ENCODE results near the gene GSDME.

The GSDME gene

DNA sequence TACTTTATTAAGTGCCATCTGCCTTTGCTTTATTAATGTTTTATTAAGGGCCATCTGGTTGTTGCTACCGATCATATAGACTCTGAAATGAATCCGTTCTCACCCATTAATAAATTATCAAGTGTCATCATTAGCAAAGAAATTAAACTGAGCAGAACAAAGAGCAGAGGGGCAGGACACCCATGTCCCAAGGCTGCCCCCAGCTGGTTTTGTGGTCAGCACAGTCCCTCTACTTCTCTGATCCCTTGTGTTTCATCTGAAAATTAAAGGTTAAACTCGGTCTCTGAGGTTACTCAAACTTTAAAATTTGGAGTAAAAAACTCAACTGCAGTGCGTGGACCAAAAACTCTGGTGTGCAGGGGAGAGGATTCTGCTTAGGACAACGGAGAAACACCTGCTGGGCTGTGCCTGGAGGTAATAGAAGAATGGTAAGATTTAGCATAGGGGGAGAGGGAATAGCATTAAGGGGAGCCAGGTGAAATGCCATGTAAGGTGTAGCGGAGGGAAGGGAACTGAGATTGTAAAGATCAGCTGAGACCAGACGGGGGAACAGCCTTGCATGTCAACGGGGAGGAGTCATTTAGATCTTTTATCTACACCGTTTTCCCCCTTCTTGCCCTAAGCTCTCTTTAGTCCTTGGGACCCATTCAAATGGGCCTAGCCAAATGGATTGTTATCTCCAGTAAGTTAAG lies 10.8 kb upstream of the GSDME start:
- Histone ChIP-seq H3K36me3 (ENCODE audit: control insufficient read depth in 1 of 2, insufficient read depth in 2 of 2, low read length in 2 of 2) (no peaks in the 10 kb centered on the region), H3K79me1 (ENCODE audit: low read length) (no peaks in the 10 kb centered on the region), H3K27me3 (ENCODE audit: insufficient read depth, low read length) (no peaks in the 10 kb centered on the region), H4K8ac (ENCODE audit: low read depth, low read length) (no peak overlapping the region), H3K18ac (ENCODE audit: low read length) (no peak overlapping the region), H2BK120ac (ENCODE audit: insufficient read depth, low read length, poor library complexity) (no peak overlapping the region), H2AK5ac (ENCODE audit: low read length) (no peak overlapping the region), H3K27ac (ENCODE audit: low read depth, low read length) (no peak overlapping the region), H3K9ac (ENCODE audit: low read length) (no peak overlapping the region), H3K23ac (ENCODE audit: low read length) (no peak overlapping the region), H2BK5ac (ENCODE audit: low read depth, low read length, poor library complexity) (no peak overlapping the region), H4K91ac (ENCODE audit: low read depth, low read length) (no peak overlapping the region), H3K4me2 (ENCODE audit: low read length) (no peak overlapping the region), H3K14ac (ENCODE audit: low read length) (no peak overlapping the region), H3K4me1 (ENCODE audit: control insufficient read depth in 1 of 2, insufficient read depth in 2 of 2, low read length in 2 of 2) (no peaks in the 10 kb centered on the region), H2AFZ (ENCODE audit: insufficient read depth, low read length, poor library complexity) (no peak overlapping the region), H4K12ac (ENCODE audit: low read depth, low read length) (no peak overlapping the region), H3K79me2 (ENCODE audit: control insufficient read depth, insufficient read depth, low read length, poor library complexity) (no peaks in the 10 kb centered on the region), H3K4me3 (ENCODE audit: low read depth, low read length) (no peak overlapping the region), H3K4ac (ENCODE audit: low read depth, low read length) (no peak overlapping the region), H2BK12ac (ENCODE audit: low read length) (no peak overlapping the region), H3K9me3 (ENCODE audit: insufficient read depth, low read depth, low read length) (no peaks in the 10 kb centered on the region)
- no peak for DNase-seq
- WGBS (ENCODE audit: extremely low coverage, insufficient coverage, insufficient read length), result no CpG with 5 or more reads among the region's 9 CpGs

DNA sequence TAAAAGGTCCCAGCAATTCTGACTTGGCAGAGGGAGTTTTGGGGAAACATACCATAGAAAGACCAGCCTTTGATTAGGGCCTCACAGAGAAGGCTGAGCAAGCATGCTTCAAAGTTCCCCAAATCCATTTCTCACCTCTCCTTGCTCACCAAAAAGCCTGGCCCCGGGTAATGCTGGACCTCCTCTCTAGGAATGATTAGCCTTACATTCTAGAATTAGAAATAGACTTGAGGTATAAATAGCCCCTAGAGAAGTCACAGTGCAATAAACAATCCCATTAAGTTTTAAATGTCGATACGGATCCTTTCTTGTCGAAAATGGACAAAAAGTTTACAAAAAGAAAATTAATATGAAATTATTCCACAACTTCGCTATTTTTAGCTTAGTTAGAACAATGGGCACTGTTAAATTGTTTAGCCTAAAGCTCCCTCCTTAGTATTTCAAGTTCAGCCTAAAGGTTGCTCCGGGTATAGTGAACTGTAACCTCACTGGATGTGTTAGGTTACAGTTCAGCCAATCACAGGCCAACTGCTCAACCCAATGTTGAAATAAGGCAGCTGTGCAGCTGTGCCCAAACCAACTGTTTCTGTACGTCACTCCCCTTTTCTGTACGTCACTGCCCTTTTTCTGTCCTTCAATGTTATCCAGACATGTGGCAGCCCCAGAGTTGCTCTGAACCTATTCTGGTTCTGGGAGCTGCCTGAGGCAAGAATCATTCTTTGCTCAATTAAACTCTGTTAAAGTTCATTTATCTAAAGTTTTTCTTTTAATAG lies 7.9 kb upstream of the GSDME start:
- Histone ChIP-seq H2BK12ac (ENCODE audit: low read length) (no peak overlapping the region), H3K36me3 (ENCODE audit: control insufficient read depth in 1 of 2, insufficient read depth in 2 of 2, low read length in 2 of 2) (no peaks in the 10 kb centered on the region), H2BK5ac (ENCODE audit: low read depth, low read length, poor library complexity) (no peak overlapping the region), H3K27ac (ENCODE audit: low read depth, low read length) (no peak overlapping the region), H3K4me1 (ENCODE audit: control insufficient read depth in 1 of 2, insufficient read depth in 2 of 2, low read length in 2 of 2) (no peaks in the 10 kb centered on the region), H2AFZ (ENCODE audit: insufficient read depth, low read length, poor library complexity) (no peak overlapping the region), H3K27me3 (ENCODE audit: insufficient read depth, low read length) (no peaks in the 10 kb centered on the region), H3K4me2 (ENCODE audit: low read length) (no peak overlapping the region), H3K79me1 (ENCODE audit: low read length) (no peaks in the 10 kb centered on the region), H3K4ac (ENCODE audit: low read depth, low read length) (no peak overlapping the region), H3K23ac (ENCODE audit: low read length) (no peak overlapping the region), H3K18ac (ENCODE audit: low read length) (no peak overlapping the region), H3K9me3 (ENCODE audit: insufficient read depth, low read depth, low read length) (no peaks in the 10 kb centered on the region), H3K79me2 (ENCODE audit: control insufficient read depth, insufficient read depth, low read length, poor library complexity) (no peaks in the 10 kb centered on the region), H2AK5ac (ENCODE audit: low read length) (no peak overlapping the region), H3K4me3 (ENCODE audit: low read depth, low read length) (no peak overlapping the region), H3K14ac (ENCODE audit: low read length) (no peak overlapping the region), H4K12ac (ENCODE audit: low read depth, low read length) (no peak overlapping the region), H4K8ac (ENCODE audit: low read depth, low read length) (no peak overlapping the region), H3K9ac (ENCODE audit: low read length) (no peak overlapping the region), H4K91ac (ENCODE audit: low read depth, low read length) (no peak overlapping the region), H2BK120ac (ENCODE audit: insufficient read depth, low read length, poor library complexity) (no peak overlapping the region)
- no CpG with 5 or more reads among the region's 8 CpGs for WGBS (ENCODE audit: extremely low coverage, insufficient coverage, insufficient read length)
- peak in 1 of 2 donors; percentile 60 for DNase-seq

DNA sequence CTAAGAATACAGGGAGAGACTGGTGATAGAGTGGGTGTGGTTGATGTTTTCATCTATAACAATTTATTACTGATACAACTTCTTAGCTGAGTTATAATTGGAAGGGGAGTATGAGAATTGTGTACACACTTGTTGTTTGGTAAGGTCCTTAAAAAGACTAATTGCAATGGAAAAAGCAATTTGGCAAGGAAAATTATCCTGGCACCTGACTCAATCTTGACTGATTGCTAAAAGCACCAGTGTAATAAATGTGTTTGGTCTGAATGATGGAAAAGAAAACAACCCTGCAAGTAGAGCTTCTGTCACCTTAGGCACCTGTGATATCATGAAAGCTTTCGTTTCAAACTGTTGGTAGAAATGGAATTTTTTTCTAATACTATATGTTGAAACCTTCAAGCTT lies 6.7 kb upstream of the GSDME start:
- Histone ChIP-seq H3K4me2 (ENCODE audit: low read length) (no peak overlapping the region), H3K27me3 (ENCODE audit: insufficient read depth, low read length) (no peaks in the 10 kb centered on the region)
- no CpG with 5 or more reads among the region's 1 CpG for WGBS (ENCODE audit: extremely low coverage, insufficient coverage, insufficient read length)

GRCh38 chr7:24763303-24763901 lies 6.1 kb upstream of the GSDME start:
- H2AFZ ChIP-seq (ENCODE audit: insufficient read depth, low read length, poor library complexity), result no peak overlapping the region
- H3K14ac ChIP-seq (ENCODE audit: low read length), result no peak overlapping the region
- H3K79me1 ChIP-seq (ENCODE audit: low read length), result no peaks in the 10 kb centered on the region
- no peak overlapping the region for H2BK12ac ChIP-seq (ENCODE audit: low read length)
- H2BK120ac ChIP-seq (ENCODE audit: insufficient read depth, low read length, poor library complexity), result no peak overlapping the region
- H3K4me2 ChIP-seq (ENCODE audit: low read length), result no peak overlapping the region
- H2AK5ac ChIP-seq (ENCODE audit: low read length), result no peak overlapping the region
- no peak overlapping the region for H3K27ac ChIP-seq (ENCODE audit: low read depth, low read length)
- no peaks in the 10 kb centered on the region for H3K4me1 ChIP-seq (ENCODE audit: control insufficient read depth in 1 of 2, insufficient read depth in 2 of 2, low read length in 2 of 2)
- H3K27me3 ChIP-seq (ENCODE audit: insufficient read depth, low read length), result no peaks in the 10 kb centered on the region
- no peak overlapping the region for H4K91ac ChIP-seq (ENCODE audit: low read depth, low read length)
- H3K18ac ChIP-seq (ENCODE audit: low read length), result no peak overlapping the region
- DNase-seq, result no peak
- H3K79me2 ChIP-seq (ENCODE audit: control insufficient read depth, insufficient read depth, low read length, poor library complexity), result no peaks in the 10 kb centered on the region
- no peaks in the 10 kb centered on the region for H3K36me3 ChIP-seq (ENCODE audit: control insufficient read depth in 1 of 2, insufficient read depth in 2 of 2, low read length in 2 of 2)
- no peak overlapping the region for H3K23ac ChIP-seq (ENCODE audit: low read length)
- H4K12ac ChIP-seq (ENCODE audit: low read depth, low read length), result no peak overlapping the region
- H3K4me3 ChIP-seq (ENCODE audit: low read depth, low read length), result no peak overlapping the region
- H4K8ac ChIP-seq (ENCODE audit: low read depth, low read length), result no peak overlapping the region
- H3K9me3 ChIP-seq (ENCODE audit: insufficient read depth, low read depth, low read length), result no peaks in the 10 kb centered on the region
- no peak overlapping the region for H3K9ac ChIP-seq (ENCODE audit: low read length)
- WGBS (ENCODE audit: extremely low coverage, insufficient coverage, insufficient read length), result no CpG with 5 or more reads among the region's 5 CpGs
- no peak overlapping the region for H3K4ac ChIP-seq (ENCODE audit: low read depth, low read length)
- H2BK5ac ChIP-seq (ENCODE audit: low read depth, low read length, poor library complexity), result no peak overlapping the region

More for the DNA sequence above, 6.7 kb upstream of the GSDME start:
- no peak overlapping the region for H3K4me3 ChIP-seq (ENCODE audit: low read depth, low read length)
- H2BK12ac ChIP-seq (ENCODE audit: low read length), result no peak overlapping the region
- H4K8ac ChIP-seq (ENCODE audit: low read depth, low read length), result no peak overlapping the region
- H3K18ac ChIP-seq (ENCODE audit: low read length), result no peak overlapping the region
- DNase-seq, result no peak
- H2AFZ ChIP-seq (ENCODE audit: insufficient read depth, low read length, poor library complexity), result no peak overlapping the region
- H4K12ac ChIP-seq (ENCODE audit: low read depth, low read length), result no peak overlapping the region
- H2BK120ac ChIP-seq (ENCODE audit: insufficient read depth, low read length, poor library complexity), result no peak overlapping the region
- no peak overlapping the region for H4K91ac ChIP-seq (ENCODE audit: low read depth, low read length)
- H3K14ac ChIP-seq (ENCODE audit: low read length), result no peak overlapping the region
- H3K23ac ChIP-seq (ENCODE audit: low read length), result no peak overlapping the region
- no peaks in the 10 kb centered on the region for H3K36me3 ChIP-seq (ENCODE audit: control insufficient read depth in 1 of 2, insufficient read depth in 2 of 2, low read length in 2 of 2)
- no peak overlapping the region for H3K4ac ChIP-seq (ENCODE audit: low read depth, low read length)
- no peak overlapping the region for H3K27ac ChIP-seq (ENCODE audit: low read depth, low read length)
- no peak overlapping the region for H2AK5ac ChIP-seq (ENCODE audit: low read length)
- no peak overlapping the region for H3K9ac ChIP-seq (ENCODE audit: low read length)
- no peak overlapping the region for H2BK5ac ChIP-seq (ENCODE audit: low read depth, low read length, poor library complexity)
- no peaks in the 10 kb centered on the region for H3K79me2 ChIP-seq (ENCODE audit: control insufficient read depth, insufficient read depth, low read length, poor library complexity)
- H3K4me1 ChIP-seq (ENCODE audit: control insufficient read depth in 1 of 2, insufficient read depth in 2 of 2, low read length in 2 of 2), result no peaks in the 10 kb centered on the region
- H3K9me3 ChIP-seq (ENCODE audit: insufficient read depth, low read depth, low read length), result no peaks in the 10 kb centered on the region
- H3K79me1 ChIP-seq (ENCODE audit: low read length), result no peaks in the 10 kb centered on the region

All from trophoblast cell (in vitro differentiated cells and primary cell).